UCSD-AML1 (cell line): ENCODE results near the gene SIPA1L3.

Experiments
- DNase-seq: peaks from one replicate; lab custom pipeline; 2025; ENCODE audit not compliant: unreplicated experiment; lab: John Stamatoyannopoulos, UW

SIPA1L3 gene

DNA sequence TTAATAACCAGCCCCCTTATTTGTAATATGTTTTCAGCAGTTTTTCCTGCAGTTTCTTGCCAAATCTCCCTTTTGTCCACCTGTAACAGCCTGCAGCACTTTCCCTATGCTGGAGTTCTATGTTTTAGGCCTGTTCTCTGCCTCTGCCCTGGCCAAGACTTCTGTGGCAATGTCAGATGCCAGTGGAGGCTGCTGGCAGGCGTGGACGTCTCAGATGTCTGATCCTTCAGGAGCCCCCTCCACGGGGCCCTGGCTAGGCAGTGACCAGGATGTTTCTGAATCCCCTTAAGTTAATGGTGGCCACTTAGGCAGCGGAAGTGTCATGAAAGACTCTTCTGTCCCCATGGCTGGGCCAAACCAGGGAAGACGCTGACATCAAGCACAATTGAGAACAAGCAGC is 40.8 kb downstream of the SIPA1L3 start:
- DNase-seq = no peak

- no peak for DNase-seq
Observed at GRCh38 chr19:37948362-37948761, 41.4 kb downstream of the SIPA1L3 start.

DNA sequence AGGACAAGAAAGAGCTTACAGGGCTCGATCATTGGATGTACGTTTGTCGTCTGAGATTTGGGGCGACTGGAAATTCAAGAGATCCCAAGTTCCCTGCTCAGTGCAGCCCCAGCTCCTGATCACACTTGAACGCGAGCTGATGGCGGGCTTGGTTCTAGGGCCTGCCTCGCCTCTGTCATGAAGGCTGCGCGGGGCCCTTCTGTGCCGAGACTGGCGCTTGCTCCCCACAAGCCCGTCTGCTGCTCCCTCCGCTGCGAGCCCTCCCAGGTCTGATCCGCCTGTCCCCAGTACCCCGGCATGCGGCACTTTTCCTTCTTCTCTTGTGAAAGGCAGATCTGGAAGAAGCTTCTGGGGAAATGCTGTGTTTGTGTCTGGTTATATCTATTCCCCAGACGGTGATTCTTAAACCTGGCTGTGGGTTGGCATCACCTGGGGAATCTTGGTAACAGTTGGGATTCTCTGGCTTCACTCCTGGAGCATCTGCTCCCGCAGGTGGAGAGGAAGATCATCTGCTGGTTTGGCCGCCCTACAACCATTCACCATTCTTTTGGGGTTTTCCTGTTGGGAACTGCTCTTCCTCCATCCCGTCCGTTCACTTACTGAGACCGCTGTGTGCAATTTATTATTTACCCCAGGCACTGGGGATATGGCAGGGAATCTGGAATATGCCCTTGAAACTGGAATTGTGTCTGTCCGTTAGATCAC is 43.6 kb downstream of the SIPA1L3 start:
- DNase-seq = no peak

DNA sequence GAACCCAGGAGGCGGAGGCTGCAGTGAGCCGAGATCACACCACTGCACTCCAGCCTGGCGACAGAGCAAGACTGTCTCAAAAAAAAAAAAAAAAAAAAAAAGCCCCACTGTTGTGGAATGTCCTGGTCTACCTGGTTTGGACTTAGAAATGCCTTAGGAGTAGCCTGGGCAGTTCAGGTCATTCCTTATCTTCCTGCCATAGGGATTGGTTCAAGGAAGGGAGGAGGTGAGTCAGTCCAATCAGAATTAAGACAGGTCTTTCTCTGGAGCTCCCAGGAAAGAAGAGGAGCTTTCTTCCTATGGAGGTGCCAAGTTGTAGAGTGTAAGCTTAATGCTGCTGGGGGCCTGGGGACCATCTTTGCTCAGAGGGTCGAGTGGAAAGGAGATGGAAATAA is 44.8 kb downstream of the SIPA1L3 start:
- no peak for DNase-seq

DNA sequence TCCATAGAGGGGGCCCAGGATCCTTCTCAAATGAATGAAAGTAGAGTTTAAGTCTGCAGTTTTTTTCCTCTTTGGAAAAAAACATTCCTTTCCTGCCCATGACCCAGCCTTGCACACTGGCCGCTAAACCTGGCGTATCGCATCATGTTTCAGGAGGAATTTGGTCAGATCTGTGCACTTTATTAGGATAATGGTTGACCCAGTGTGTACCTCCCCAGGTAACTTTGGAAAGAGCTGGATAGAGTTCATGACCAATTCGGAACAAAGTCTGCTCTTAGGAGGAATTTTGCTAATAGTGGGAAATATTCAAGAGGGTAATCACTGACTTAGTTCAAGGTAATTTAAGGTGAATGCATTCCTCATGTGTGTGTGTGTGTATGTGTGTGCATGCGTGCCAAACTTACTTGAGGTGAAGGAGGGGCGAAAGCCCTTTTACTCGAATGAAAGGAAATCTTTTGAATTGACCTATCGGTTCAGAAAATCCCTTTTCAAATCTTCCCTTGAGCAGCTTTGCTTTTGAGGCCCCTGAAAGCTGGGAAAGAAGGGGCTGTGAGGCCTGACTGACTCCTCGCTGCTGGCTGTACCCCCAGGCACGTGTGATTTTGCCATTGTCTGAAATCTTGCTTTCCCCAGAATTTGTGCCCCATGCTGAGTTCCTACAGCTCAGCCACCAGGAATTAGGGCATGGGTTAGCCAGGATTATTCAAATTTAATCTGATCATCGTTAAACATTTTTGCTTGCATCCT is 46.3 kb downstream of the SIPA1L3 start:
- DNase-seq = no peak

DNA sequence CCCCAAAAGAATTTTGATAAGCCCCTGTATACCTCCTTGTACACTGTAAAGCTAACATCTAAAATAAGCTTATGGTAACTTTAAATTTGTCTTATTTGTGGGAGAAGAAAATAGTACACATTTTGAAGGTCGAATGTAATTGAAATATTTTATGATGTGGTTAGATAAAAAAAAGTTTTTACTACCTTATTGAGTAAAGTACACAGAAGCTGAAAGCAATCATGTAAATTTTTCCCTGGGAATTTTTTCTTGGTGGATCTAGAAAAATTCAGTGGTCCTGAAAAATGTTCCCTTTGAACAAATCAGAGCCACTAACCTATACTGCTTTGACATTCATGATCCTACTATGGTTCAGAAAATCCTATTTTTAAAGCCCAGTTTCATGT is 46.9 kb downstream of the SIPA1L3 start:
- DNase-seq = no peak

DNA sequence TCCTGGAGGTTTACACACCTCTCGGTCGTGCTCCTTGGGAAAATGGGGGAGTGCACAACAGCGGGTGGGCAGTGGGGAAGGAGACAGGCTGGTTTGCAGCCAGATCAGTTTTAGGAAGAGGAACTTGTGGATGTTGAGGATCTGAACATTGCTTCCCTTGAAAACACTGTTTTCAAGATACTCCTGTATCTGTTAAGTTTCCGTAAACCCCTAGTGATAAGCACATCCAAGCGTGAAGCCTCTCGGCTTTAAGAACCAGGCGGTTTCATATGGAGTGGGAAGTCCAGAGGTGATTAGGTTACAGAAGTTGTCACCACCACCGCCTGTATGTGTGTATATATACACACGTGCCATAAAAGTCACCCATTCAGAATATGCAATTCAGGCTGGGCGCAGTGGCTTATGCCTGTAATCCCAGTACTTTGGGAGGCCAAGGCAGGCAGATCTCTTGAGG is 47.4 kb downstream of the SIPA1L3 start:
- no peak for DNase-seq

DNA sequence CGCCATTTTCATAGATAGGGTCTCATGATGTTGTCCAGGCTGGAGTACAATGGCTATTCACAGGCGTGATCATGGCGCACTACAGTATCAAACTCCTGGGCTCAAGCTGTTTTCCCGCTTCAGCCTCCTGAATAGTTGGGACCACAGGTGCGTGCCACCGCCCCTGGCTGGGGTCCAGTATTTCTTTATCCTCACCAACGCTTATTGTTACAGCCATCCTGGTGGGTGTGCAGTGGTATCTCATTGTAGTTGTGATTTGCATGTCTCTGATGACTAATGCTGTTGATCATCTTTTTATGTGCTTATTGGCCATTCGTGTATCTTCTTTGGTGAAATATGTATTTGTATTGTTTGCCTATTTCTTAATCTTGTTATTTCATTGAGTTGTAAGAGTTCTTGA is 49.0 kb downstream of the SIPA1L3 start:
- DNase-seq = no peak

- DNase-seq = no peak
Observed at GRCh38 chr19:37957176-37957575, 50.2 kb downstream of the SIPA1L3 start.

- DNase-seq = no peak
Observed at GRCh38 chr19:37959665-37960114, 52.7 kb downstream of the SIPA1L3 start.

- no peak for DNase-seq
Observed at GRCh38 chr19:37961198-37961597, 54.2 kb downstream of the SIPA1L3 start.

DNA sequence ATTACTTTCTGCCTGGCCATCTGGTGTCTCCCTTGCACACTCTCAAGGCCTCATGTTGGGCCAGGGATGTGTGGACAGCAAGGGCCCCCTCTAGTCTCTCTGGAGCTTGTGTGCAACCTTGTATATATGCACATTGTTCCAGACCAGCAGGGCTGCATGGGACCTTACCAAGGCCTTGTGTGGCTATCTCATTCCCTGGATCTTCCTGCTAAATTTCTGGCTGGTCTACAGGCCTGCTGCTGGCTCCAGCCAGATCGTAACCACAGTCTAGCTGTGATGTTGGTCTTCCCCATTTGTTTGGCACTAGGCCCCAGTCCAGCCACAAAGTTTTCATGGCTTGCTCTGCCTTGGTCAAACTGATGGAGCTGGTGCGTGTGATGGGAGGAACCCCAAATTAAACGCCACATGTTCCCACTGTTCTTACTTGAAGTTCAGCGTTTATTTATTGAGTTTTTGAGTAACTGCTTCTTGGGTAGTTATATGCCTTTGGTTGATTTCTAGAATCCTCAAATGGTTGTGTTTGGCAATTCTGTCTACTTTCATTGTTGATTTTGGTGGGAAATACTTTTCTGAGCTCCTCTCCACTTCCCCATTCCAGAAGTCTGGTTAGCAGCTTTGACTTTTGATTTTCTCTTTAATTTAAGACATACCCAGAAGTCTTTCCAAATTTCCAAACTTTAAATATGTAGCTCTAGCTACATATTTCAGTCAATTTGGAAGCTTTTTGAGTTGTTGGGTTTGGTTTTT is 56.4 kb downstream of the SIPA1L3 start:
- DNase-seq = no peak

GRCh38 chr19:37964109-37964508 is 57.1 kb downstream of the SIPA1L3 start:
- DNase-seq = no peak

GRCh38 chr19:37966211-37966661 is 59.2 kb downstream of the SIPA1L3 start:
- no peak for DNase-seq

GRCh38 chr19:37966662-37967231 is 59.7 kb downstream of the SIPA1L3 start:
- no peak for DNase-seq

DNA sequence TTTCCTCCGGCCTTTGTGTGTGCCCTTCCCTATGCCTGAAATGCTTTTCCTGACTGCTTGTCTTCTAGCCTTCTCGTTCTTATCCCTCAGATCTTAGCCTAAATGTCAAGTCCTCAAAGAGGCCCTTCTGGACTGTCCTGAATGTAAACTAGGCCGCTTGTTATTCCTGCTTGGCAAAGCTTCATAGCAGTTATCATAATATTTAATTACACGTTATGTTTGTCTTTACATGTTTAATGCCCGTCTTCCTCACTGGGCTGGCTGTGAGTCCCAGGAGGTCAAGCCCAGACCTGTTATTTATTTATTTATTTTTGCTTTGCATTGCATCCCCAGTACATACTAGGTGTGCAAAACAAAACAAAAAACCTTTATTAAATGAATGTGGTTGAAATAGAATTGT is 62.7 kb downstream of the SIPA1L3 start:
- DNase-seq = no peak

- no peak for DNase-seq
Observed at GRCh38 chr19:37970699-37971098, 63.7 kb downstream of the SIPA1L3 start.

- DNase-seq = no peak
Observed at GRCh38 chr19:37972803-37973202, 65.8 kb downstream of the SIPA1L3 start.

DNA sequence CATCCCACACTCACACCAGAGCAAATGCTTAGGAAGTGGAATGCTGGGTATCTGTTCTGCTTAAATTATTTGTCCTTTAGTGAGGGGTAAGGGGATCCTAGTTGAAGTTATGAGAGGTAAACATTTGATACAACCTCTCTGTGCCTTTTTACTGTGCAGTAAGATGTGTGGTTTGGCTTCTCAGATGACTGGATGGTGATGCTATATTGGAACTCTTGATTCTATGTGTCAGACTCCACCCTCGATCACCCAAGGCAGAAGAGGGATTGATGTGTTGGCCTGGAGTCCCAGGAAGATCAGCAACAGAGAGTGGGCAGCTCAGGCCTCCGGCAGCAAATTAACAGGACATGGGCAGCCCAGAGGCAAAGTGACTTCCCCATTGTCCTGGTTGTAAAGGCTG is 66.7 kb downstream of the SIPA1L3 start:
- DNase-seq = no peak

- DNase-seq = no peak
Observed at GRCh38 chr19:37975071-37975470, 68.1 kb downstream of the SIPA1L3 start.
